HCT116 (cell line): ENCODE measurements around the gene MEGF8. TPM values are rescaled to one million over a fixed set of nuclear protein-coding genes. Genes with fewer than 3 reads are reported as not detected.
A peak's percentile ranks its signal among the peaks of the same experiment; 100 is the strongest.

Experiments used
- ATAC-seq: fragments of 200-7000 bp; cut with Tn5 transposase; 2 replicates; pipeline ENCODE4 v1.9.1; 2020; ENCODE audit warnings: mild to moderate bottlenecking, moderate library complexity
- BruUV-seq: library from RNA; stranded (reverse); fragments of 400-500 nt; replicated peaks from 2 replicates; lab custom pipeline; 2021; lab: Mats Ljungman, UMichigan
- CTCF ChIA-PET: fragments of 300-600 bp; sonication (Branson Sonifier 250); formaldehyde crosslinking; loops from one replicate; lab custom pipeline; 2021; ENCODE audit warnings: antibody characterized with exemption; lab: Charles Lee
- POLR2A ChIA-PET: fragments of 300-600, 350-600 bp; sonication (Branson Sonifier 250); formaldehyde crosslinking; loops from one replicate; lab custom pipeline; 2021; ENCODE audit warnings: antibody characterized with exemption; lab: Charles Lee
- RAD21 ChIA-PET, 2 experiments: fragments of 300-600 bp; sonication (Branson Sonifier 250); formaldehyde crosslinking; loops; one replicate each; lab custom pipeline; 2023; ENCODE audit warnings: low total read pairs in 2 of 2; ENCODE audit not compliant: uncharacterized antibody in 2 of 2, unreplicated experiment in 2 of 2, low non-redundant PET in 1 of 2; lab: Charles Lee
- DNase-seq: peaks from one replicate; pipeline ENCODE4 v3.0.0-alpha.2; 2010; ENCODE audit warnings: low read depth, low spot score
- H2AFZ ChIP-seq: fragments of 200-600 bp; shearing (Covaris generic), sonication (generic); 2 replicates; pipeline ENCODE4 v1.6.1; 2017; ENCODE audit warnings: low read depth, mixed run types, mixed read lengths, antibody characterized with exemption, low read length; ENCODE audit not compliant: poor library complexity, severe bottlenecking
- H3K27ac ChIP-seq: 2 replicates; pipeline ENCODE4 v1.5.1; 2012; ENCODE audit warnings: low read depth, low read length
- H3K27me3 ChIP-seq: fragments of 200-600 bp; sonication (generic); 2 replicates; pipeline ENCODE4 v1.6.1; 2016; ENCODE audit warnings: mixed run types, low read length, mixed read lengths; ENCODE audit not compliant: insufficient read depth
- H3K36me3 ChIP-seq, 2 experiments: fragments of 200-500 bp in 1 of 2; fragments of 200-600 bp in 1 of 2; sonication (Bioruptor generic) in 1 of 2; sonication (generic) in 1 of 2; 2 replicates each; pipeline versions ENCODE4 v1.5.1 to v1.6.1; 2014 to 2016; ENCODE audit warnings: low read length in 2 of 2, inconsistent platforms in 1 of 2, mixed read lengths in 1 of 2, mixed run types in 1 of 2; ENCODE audit not compliant: insufficient read depth in 2 of 2, control insufficient read depth in 1 of 2
- H3K4me1 ChIP-seq, 2 experiments: fragments of 200-600 bp in 1 of 2; sonication (generic) in 1 of 2; 2 replicates each; pipeline versions ENCODE4 v1.5.1 to v1.6.1; 2012 to 2017; ENCODE audit warnings: low read length in 2 of 2, inconsistent platforms in 1 of 2, mild to moderate bottlenecking in 1 of 2, mixed read lengths in 1 of 2, mixed run types in 1 of 2, moderate library complexity in 1 of 2; ENCODE audit not compliant: insufficient read depth in 2 of 2, control insufficient read depth in 1 of 2
- H3K4me2 ChIP-seq: fragments of 200-600 bp; sonication (generic); 2 replicates; pipeline ENCODE4 v1.6.1; 2017; ENCODE audit warnings: mixed run types, low read length, mixed read lengths
- H3K4me3 ChIP-seq, 2 experiments: fragments of 200-600 bp in 1 of 2; sonication (generic) in 1 of 2; replicated peaks in 1 of 2; 2 replicates each; pipeline ENCODE4 v1.5.1; 2011 to 2016; ENCODE audit warnings: low read length in 2 of 2, control low read depth in 1 of 2, low read depth in 1 of 2, mild to moderate bottlenecking in 1 of 2, mixed read lengths in 1 of 2, mixed run types in 1 of 2
- H3K79me2 ChIP-seq: fragments of 200-600 bp; sonication (generic); 2 replicates; pipeline ENCODE4 v1.6.1; 2017; ENCODE audit warnings: mild to moderate bottlenecking, mixed run types, low read length, moderate library complexity, mixed read lengths; ENCODE audit not compliant: insufficient read depth
- H3K9ac ChIP-seq: fragments of 200-600 bp; sonication (generic); 2 replicates; pipeline ENCODE4 v1.6.1; 2016; ENCODE audit warnings: low read length, mixed read lengths
- H3K9me2 ChIP-seq: fragments of 200-600 bp; sonication (generic), shearing (Covaris generic); 2 replicates; pipeline ENCODE4 v1.6.1; 2017; ENCODE audit warnings: mixed run types, mild to moderate bottlenecking, moderate library complexity; ENCODE audit not compliant: insufficient read depth
- H3K9me3 ChIP-seq, 2 experiments: fragments of 200-500 bp in 1 of 2; fragments of 200-600 bp in 1 of 2; sonication (Bioruptor generic) in 1 of 2; sonication (generic) in 1 of 2; 2 replicates each; pipeline ENCODE4 v1.6.1; 2014 to 2017; ENCODE audit warnings: low read length in 2 of 2, mixed read lengths in 2 of 2, inconsistent platforms in 1 of 2, low read depth in 1 of 2, mild to moderate bottlenecking in 1 of 2, mixed run types in 1 of 2, moderate library complexity in 1 of 2; ENCODE audit not compliant: control insufficient read depth in 1 of 2, insufficient read depth in 1 of 2
- H4K20me1 ChIP-seq: fragments of 200-600 bp; sonication (generic), shearing (Covaris generic); 2 replicates; pipeline ENCODE4 v1.6.1; 2017; ENCODE audit warnings: mixed run types, mild to moderate bottlenecking, moderate library complexity; ENCODE audit not compliant: insufficient read depth
- CBX3 ChIP-seq: IDR thresholded peaks from 2 replicates; pipeline ENCODE4 v1.6.1; 2012; ENCODE audit warnings: low read depth
- EGR1 ChIP-seq: IDR thresholded peaks from 2 replicates; pipeline ENCODE4 v1.6.1; 2012; ENCODE audit warnings: low read depth
- ELF1 ChIP-seq: IDR thresholded peaks from 2 replicates; pipeline ENCODE4 v1.6.1; 2012; ENCODE audit warnings: low read depth, borderline replicate concordance
- EZH2 ChIP-seq: fragments of 200-600 bp; sonication (generic); IDR thresholded peaks from 2 replicates; pipeline ENCODE4 v1.6.1; 2017; ENCODE audit warnings: antibody characterized with exemption, mixed run types
- FOSL1 ChIP-seq: IDR thresholded peaks from 2 replicates; pipeline ENCODE4 v1.6.1; 2012; ENCODE audit warnings: low read depth
- JUND ChIP-seq: IDR thresholded peaks from 2 replicates; pipeline ENCODE4 v1.6.1; 2012
- POLR2A ChIP-seq: IDR thresholded peaks from 2 replicates; pipeline ENCODE4 v1.7.0; 2011; ENCODE audit warnings: borderline replicate concordance; ENCODE audit not compliant: insufficient read depth, insufficient read length; ENCODE audit errors: extremely low read depth
- SIN3A ChIP-seq: IDR thresholded peaks from 2 replicates; pipeline ENCODE4 v1.6.1; 2012; ENCODE audit warnings: low read depth
- SP1 ChIP-seq: IDR thresholded peaks from 2 replicates; pipeline ENCODE4 v1.6.1; 2012; ENCODE audit warnings: low read depth
- SRF ChIP-seq: IDR thresholded peaks from 2 replicates; pipeline ENCODE4 v1.6.1; 2012; ENCODE audit warnings: low read depth
- TCF7L2 ChIP-seq: IDR thresholded peaks from 2 replicates; pipeline ENCODE4 v1.7.0; 2011; ENCODE audit warnings: borderline replicate concordance, inconsistent platforms; ENCODE audit not compliant: insufficient read depth, insufficient read length; ENCODE audit errors: extremely low read depth
- YY1 ChIP-seq: IDR thresholded peaks from 2 replicates; pipeline ENCODE4 v1.6.1; 2011; ENCODE audit warnings: low read length, low read depth, moderate library complexity, mild to moderate bottlenecking; ENCODE audit not compliant: insufficient replicate concordance; ENCODE audit errors: extremely low read depth
- ZFX ChIP-seq: fragments of 450-650 bp; IDR thresholded peaks from 2 replicates; pipeline ENCODE4 v1.6.1; 2017
- intact Hi-C: fragments of 100-400 bp; cut with micrococcal nuclease; formaldehyde crosslinking; loops from 2 replicates; pipeline ENCODE4 v1.10.0; 2022
- total RNA-seq: library from RNA; stranded (reverse); gene quantifications from one replicate; pipeline ENCODE4 v1.2.1, GENCODE V29; 2021; ENCODE audit not compliant: unreplicated experiment
- TF ChIP-seq, protein P1 (sequence below): IDR thresholded peaks from 2 replicates; pipeline ENCODE4 v1.6.1; 2012
- TF ChIP-seq, protein P2 (sequence below): IDR thresholded peaks from 2 replicates; pipeline ENCODE4 v1.6.1; 2012
- TF ChIP-seq, protein P3 (sequence below), 3 experiments: fragments of 200-600 bp in 1 of 3; sonication (generic) in 1 of 3; IDR thresholded peaks in 2 of 3; conservative IDR thresholded peaks in 1 of 3; 2 replicates each; pipeline ENCODE4 v1.5.1; 2012 to 2017; ENCODE audit warnings: low read depth in 2 of 3, low read length in 2 of 3, antibody characterized with exemption in 1 of 3, borderline replicate concordance in 1 of 3, control low read depth in 1 of 3, mild to moderate bottlenecking in 1 of 3, mixed read lengths in 1 of 3, mixed run types in 1 of 3, moderate library complexity in 1 of 3; ENCODE audit not compliant: insufficient read depth in 1 of 3

MEGF8 gene
- total RNA-seq, 1 experiment from 2014 or later: 24.0 TPM

DNA sequence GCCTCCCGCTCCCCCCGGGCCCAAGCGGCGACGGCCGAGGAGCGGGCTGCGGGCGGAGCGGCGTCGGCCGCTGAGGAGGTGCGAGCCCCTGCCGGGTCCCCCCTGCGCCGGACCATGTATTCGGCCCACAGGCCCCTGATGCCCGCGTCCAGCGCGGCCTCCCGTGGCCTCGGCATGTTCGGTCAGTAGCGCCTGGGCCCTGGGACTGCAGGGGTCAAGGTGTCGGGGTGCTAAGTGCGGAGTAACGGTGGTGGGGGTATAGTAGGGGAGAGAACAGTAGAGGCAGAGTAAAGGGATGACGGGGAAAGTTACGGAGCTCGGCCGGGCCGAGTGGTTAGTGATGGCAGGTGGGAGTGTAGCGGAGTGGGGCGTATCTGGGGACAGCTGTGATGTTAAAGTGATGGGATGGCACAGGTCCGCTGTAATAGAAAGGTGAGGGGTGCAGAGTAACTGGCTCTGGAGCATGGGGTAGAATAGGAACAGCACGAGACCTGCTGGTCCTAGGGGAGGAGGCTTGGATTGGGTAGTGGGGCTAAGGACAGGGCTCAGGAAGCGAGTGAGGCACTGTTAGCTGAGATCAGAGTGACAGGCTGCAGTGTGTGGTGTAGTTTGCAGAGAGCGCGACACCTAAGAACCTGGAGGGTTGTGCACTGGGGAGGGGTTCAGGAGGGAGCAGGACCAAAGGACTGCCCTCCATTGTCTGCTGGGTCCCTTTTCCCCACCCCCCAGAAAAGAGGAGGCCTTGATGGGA lies 40.7 kb upstream of the MEGF8 start (continued):
- TF ChIP-seq SRF: no peak
- TF ChIP-seq TCF7L2: no peak
- TF ChIP-seq YY1: no peak
- TF ChIP-seq, protein P1, sequence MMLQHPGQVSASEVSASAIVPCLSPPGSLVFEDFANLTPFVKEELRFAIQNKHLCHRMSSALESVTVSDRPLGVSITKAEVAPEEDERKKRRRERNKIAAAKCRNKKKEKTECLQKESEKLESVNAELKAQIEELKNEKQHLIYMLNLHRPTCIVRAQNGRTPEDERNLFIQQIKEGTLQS: no peak
- TF ChIP-seq EGR1: no peak
- TF ChIP-seq SIN3A: no peak
- no peak for TF ChIP-seq EZH2

DNA sequence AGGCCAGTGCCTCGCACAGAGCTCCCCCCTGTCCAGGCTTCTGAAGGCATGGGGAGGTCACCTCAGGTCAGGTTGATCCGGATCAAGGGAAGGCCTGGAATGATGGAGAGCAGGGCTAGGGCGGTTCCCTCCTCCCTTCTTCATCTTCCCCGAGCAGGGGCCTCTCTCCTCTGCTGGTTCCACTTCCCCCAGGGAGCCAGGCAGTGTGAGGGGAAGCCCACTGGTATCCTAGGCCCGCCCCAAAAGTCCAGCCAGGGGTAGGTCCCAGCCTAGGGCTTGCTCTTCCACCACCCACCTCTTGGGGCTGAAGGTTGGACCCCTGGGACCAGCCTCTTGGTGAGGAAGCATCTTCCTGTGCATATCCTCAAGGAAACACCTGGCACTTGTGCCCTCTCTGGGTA lies 39.9 kb upstream of the MEGF8 start:
- no peak overlapping the region; the same call in 1 of the 2 replicates for H3K27ac ChIP-seq
- ChIA-PET POLR2A (no interaction called here), RAD21 (no interaction called here), CTCF (no interaction called here)
- no peak for DNase-seq
- H3K9me2 ChIP-seq: no peaks in the 10 kb centered on the region
- no peak overlapping the region for H2AFZ ChIP-seq
- TF ChIP-seq, protein P2, sequence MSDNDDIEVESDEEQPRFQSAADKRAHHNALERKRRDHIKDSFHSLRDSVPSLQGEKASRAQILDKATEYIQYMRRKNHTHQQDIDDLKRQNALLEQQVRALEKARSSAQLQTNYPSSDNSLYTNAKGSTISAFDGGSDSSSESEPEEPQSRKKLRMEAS: no peak
- no peak for TF ChIP-seq SP1
- no peak for TF ChIP-seq CBX3
- no peak for TF ChIP-seq ZFX
- TF ChIP-seq, protein P3, sequence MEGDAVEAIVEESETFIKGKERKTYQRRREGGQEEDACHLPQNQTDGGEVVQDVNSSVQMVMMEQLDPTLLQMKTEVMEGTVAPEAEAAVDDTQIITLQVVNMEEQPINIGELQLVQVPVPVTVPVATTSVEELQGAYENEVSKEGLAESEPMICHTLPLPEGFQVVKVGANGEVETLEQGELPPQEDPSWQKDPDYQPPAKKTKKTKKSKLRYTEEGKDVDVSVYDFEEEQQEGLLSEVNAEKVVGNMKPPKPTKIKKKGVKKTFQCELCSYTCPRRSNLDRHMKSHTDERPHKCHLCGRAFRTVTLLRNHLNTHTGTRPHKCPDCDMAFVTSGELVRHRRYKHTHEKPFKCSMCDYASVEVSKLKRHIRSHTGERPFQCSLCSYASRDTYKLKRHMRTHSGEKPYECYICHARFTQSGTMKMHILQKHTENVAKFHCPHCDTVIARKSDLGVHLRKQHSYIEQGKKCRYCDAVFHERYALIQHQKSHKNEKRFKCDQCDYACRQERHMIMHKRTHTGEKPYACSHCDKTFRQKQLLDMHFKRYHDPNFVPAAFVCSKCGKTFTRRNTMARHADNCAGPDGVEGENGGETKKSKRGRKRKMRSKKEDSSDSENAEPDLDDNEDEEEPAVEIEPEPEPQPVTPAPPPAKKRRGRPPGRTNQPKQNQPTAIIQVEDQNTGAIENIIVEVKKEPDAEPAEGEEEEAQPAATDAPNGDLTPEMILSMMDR (IDR thresholded peaks at IDR 0.05 in 2 of 3, conservative IDR thresholded peaks at IDR 0.05 in 1 of 3; ENCODE audit: borderline replicate concordance in 1 of 3, insufficient read depth in 1 of 3, low read depth in 2 of 3, low read length in 2 of 3): no peak
- TF ChIP-seq EZH2: no peak
- no peak for TF ChIP-seq EGR1
- TF ChIP-seq JUND: no peak
- no peak for TF ChIP-seq SRF
- TF ChIP-seq ELF1: no peak
- TF ChIP-seq FOSL1: no peak
- TF ChIP-seq POLR2A: no peak
- no peaks in the 10 kb centered on the region for H3K9me3 ChIP-seq
- ATAC-seq: no peak
- peak overlapping the region; percentile 94 for H3K4me2 ChIP-seq
- peak overlapping the region in 1 of 2 experiments; percentile 68; a peak in 2 of 4 replicates for H3K4me3 ChIP-seq
- intact Hi-C loops: no loop called here
- H3K27me3 ChIP-seq: no peaks in the 10 kb centered on the region
- H3K36me3 ChIP-seq: peaks cover 9 to 20% of the 10 kb centered on the region in 2 experiments
- no TSS peak for BruUV-seq
- H4K20me1 ChIP-seq: no peaks in the 10 kb centered on the region
- peaks cover 29 to 53% of the 10 kb centered on the region in 2 experiments for H3K4me1 ChIP-seq
- peaks cover 18% of the 10 kb centered on the region; the same call in 1 of the 2 replicates for H3K79me2 ChIP-seq
- peak overlapping the region; percentile 66; the same call in 1 of the 2 replicates for H3K9ac ChIP-seq
